SK-N-MC (cell line): ENCODE results near the gene CGREF1.

Experiments used
- DNase-seq: peaks from one replicate; pipeline ENCODE4 v3.0.0-alpha.2; 2011; ENCODE audit warnings: low read depth, low spot score
- H3K27ac ChIP-seq: fragments of 200-600 bp; sonication (generic); 2 replicates; pipeline ENCODE4 v1.5.1; 2016; ENCODE audit warnings: mixed run types
- H3K36me3 ChIP-seq: fragments of 200-600 bp; sonication (generic); 2 replicates; pipeline ENCODE4 v1.6.1; 2017; ENCODE audit warnings: antibody characterized with exemption, low read length, mixed read lengths; ENCODE audit not compliant: insufficient read depth
- H3K4me3 ChIP-seq: fragments of 200-600 bp; sonication (generic); 2 replicates; pipeline ENCODE4 v1.5.1; 2016
- H3K9ac ChIP-seq: fragments of 200-600 bp; sonication (generic); 2 replicates; pipeline ENCODE4 v1.8.0; 2017; ENCODE audit warnings: mixed run types, mixed read lengths; ENCODE audit not compliant: insufficient read length
- H3K9me3 ChIP-seq: fragments of 200-600 bp; sonication (generic); 2 replicates; pipeline ENCODE4 v1.6.1; 2017; ENCODE audit warnings: low read depth, mild to moderate bottlenecking, antibody characterized with exemption, low read length, moderate library complexity, mixed read lengths
- EZH2 ChIP-seq: fragments of 200-600 bp; sonication (generic); IDR thresholded peaks from one replicate; pipeline ENCODE4 v1.6.1; 2017; ENCODE audit warnings: antibody characterized with exemption
- FOXP2 ChIP-seq: optimal IDR thresholded peaks from 2 replicates; pipeline ENCODE3; 2011; ENCODE audit warnings: mild to moderate bottlenecking, moderate library complexity; ENCODE audit not compliant: insufficient read depth; ENCODE audit errors: extremely low read length, control extremely low read depth
- POLR2AphosphoS5 ChIP-seq: IDR thresholded peaks from 2 replicates; pipeline ENCODE4 v1.6.1; 2012; ENCODE audit warnings: mild to moderate bottlenecking, low read depth, low read length, borderline replicate concordance

The CGREF1 gene

DNA sequence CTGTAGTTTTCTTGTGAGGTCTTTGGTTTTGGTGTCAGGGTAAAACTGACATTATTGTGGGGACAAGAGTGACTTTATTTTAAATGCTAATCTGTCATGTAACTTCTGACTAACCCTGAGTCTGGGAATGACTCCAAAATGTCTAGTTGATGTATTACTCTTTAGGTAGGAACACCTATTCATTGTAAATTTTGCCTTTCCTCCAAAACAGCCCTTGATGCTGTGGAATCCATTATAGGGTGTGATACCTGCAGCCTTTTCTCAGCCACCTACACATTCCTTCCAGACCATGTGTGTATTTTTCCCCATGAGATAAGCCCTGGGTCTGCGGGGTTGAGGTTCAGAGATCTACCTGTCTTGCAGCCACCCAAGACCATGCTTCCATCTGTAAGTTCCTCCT lies 24.4 kb upstream of the CGREF1 start:
- Histone ChIP-seq H3K9ac (no peak overlapping the region), H3K9me3 (no peaks in the 10 kb centered on the region), H3K36me3 (no peaks in the 10 kb centered on the region), H3K4me3 (no peak overlapping the region), H3K27ac (no peak overlapping the region)
- no peak for TF ChIP-seq FOXP2
- TF ChIP-seq POLR2AphosphoS5: no peak
- TF ChIP-seq EZH2: no peak
- DNase-seq: no peak

DNA sequence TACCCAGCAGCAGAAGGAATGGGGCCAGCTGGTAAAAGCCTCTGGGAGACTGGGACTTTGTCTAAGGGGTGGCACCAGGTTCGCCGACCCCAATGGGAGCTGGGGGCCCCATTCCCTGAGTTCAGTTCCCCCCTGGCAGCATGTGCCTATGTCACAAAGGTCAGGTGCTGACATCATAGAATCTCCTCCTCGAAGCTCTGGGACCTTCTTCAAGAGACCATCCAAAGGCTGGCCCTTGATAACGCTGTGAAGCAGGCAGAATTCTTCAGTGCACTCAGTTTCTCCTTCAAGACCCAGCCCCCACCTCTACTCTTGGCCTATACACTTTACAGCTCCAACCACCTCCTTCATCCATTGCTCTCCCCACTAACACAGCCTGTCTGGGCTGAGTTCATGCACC lies 20.4 kb upstream of the CGREF1 start, which contains the start of gene PRR30:
PRR30 (minus strand) TSS at position 101 of the 400 bp plus-strand sequence. CDS start 1,081 bp downstream, outside the sequence.
- H3K36me3 ChIP-seq: no peaks in the 10 kb centered on the region
- TF ChIP-seq FOXP2 (no peak), EZH2 (no peak), POLR2AphosphoS5 (no peak)

DNA sequence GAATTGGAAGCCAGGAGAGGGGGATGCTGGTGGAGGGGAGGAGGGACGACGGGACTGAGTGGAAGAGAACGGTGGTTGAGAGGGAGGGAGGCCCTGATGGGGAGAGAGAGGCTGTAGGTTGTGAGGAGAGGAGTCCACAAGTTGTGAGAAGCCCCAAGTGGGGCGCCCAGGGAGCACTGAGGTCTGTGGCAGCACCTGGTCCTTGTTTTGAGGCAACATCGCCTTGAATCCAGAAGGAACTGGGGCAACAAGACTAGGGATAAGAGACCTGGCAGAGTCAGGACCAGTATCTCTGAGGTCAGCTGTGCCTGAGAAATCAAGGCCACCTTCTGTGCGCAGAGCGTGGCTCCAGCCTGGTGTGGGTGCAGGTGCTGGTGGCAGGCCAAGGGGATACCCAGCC lies 19.2 kb upstream of the CGREF1 start:
- Histone ChIP-seq H3K4me3 (no peak overlapping the region), H3K27ac (no peak overlapping the region), H3K9ac (no peak overlapping the region), H3K9me3 (no peaks in the 10 kb centered on the region), H3K36me3 (peaks cover 3% of the 10 kb centered on the region; the same call in 1 of the 2 replicates)
- DNase-seq: no peak
- TF ChIP-seq FOXP2: no peak
- no peak for TF ChIP-seq EZH2

More for the DNA sequence above, 20.4 kb upstream of the CGREF1 start, which contains the start of gene PRR30:
- Histone ChIP-seq H3K9me3 (no peaks in the 10 kb centered on the region), H3K4me3 (no peak within 1 kb of the TSS), H3K9ac (no peak within 1 kb of the TSS), H3K27ac (no peak within 1 kb of the TSS)
- DNase-seq: no peak

DNA sequence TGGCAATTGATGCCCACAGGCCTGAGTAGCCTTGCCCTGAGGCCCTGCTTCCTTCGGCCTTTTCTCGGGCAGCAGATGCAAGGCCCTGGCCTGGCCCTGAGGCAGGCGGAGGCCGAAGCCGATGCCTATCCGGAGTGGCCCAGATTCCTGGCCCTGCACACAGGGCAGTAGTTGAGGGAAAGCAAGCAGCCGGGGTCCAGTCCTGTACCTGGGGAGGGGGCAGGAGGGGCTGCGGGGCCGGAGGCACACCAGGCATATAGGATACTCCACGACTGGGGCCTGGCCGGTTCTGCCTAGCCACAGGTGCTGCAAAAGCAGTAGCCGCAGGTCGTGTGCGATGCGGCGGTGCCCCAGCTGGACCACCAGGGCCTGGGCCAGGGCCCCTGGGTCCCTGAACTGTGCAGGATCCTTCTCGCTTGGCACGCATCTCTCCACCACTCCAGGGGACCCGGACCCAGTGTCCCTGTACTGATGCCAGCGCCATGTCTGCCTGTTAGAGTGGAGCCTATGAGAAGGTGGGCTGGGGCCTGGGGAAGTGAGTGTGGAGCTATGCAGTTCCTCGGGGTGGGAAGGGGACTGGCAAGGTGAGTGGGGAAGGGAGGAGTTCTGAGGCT lies 18.5 kb upstream of the CGREF1 start:
- no peak for DNase-seq
- TF ChIP-seq EZH2 (no peak), FOXP2 (no peak), POLR2AphosphoS5 (no peak)
- H3K9ac ChIP-seq: no peak overlapping the region
- no peaks in the 10 kb centered on the region for H3K9me3 ChIP-seq
- no peak overlapping the region for H3K27ac ChIP-seq
- H3K4me3 ChIP-seq: no peak overlapping the region
- H3K36me3 ChIP-seq: peaks cover 10% of the 10 kb centered on the region

DNA sequence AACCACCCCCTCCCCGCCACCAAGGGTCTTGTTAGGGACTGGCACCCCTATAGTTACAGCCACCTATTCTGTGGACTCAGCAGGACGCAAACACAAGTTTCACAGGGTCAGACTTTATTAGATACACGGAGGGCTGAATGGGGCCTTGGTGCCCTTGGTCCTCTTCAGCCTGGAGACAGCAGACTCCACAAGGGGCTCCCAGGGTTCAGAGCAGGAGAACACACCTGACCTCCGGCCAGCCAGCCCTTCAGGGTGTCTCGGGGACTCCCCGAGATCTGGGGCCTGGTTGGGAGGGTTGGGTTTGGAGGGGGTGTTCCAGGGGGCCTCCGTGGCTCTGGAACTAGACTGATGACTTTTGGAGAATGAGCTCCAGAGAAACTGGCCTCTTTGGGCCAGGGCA lies 17.8 kb upstream of the CGREF1 start:
- Histone ChIP-seq H3K4me3 (no peak overlapping the region), H3K36me3 (peaks cover 16% of the 10 kb centered on the region), H3K9me3 (no peaks in the 10 kb centered on the region), H3K9ac (no peak overlapping the region), H3K27ac (no peak overlapping the region)
- DNase-seq: no peak
- TF ChIP-seq EZH2: no peak
- no peak for TF ChIP-seq FOXP2
- no peak for TF ChIP-seq POLR2AphosphoS5

DNA sequence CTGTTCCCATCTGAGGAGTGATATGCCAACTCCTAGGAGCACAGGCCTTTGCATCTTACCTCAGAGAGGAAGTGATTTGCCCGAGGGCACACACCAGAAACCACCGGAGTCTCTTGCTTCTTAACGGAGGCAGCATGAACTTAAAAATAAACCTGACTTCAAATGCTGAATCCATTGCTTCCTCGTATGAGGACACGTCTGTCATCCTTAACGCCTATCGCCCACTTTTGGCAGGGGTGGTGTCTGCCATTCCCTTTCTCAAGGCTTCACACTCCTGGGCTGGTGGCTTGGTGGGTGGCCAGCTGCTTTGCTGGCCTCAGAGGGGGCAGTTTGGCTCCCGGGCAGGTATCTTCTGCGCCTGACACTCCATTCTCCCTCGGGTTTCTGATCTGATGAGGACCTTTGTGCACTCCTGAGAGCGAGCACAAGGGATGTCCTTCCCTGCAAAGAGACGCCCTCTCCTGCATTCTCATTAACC lies 16.6 kb upstream of the CGREF1 start:
- no peak for TF ChIP-seq EZH2
- no peak overlapping the region for H3K4me3 ChIP-seq
- no peak for DNase-seq
- peaks cover 29% of the 10 kb centered on the region for H3K36me3 ChIP-seq
- H3K27ac ChIP-seq: no peak overlapping the region
- H3K9ac ChIP-seq: no peak overlapping the region
- H3K9me3 ChIP-seq: no peaks in the 10 kb centered on the region

DNA sequence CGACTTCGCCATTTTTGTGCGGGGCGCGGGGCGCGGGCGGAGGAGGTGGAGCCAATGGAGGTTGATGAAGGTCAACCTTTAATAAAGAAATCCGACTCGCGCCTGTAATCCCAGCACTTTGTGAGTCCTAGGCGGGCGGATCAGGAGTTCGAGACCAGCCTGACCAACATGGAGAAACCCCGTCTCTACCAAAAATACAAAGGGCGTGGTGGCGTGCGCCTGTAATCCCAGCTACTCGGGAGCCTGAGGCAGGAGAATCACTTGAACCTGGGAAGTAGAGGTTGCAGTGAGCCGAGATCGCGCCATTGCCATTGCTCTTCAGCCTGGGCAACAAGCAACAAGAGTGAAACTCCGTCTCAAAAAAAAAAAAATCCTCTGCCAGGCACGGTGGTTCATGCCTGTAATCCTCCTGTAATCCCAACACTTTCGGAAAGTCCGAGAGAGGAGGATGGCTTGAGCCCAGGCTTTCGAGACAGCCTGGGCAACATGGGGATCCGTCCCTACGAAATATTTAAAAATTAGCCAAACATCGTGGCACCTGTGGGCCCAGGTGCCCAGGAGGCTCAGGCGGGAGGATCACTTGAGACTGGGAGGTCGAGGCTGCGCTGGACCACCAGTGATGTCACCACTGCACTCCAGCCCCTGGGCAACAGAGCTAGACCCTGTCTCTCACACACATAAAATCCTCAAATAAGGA lies 16.0 kb upstream of the CGREF1 start:
- Histone ChIP-seq H3K27ac (peak overlapping the region; percentile 54; the same call in 1 of the 2 replicates), H3K9me3 (no peaks in the 10 kb centered on the region), H3K4me3 (peak overlapping the region; percentile 99), H3K9ac (no peak overlapping the region), H3K36me3 (peaks cover 35% of the 10 kb centered on the region)
- TF ChIP-seq EZH2 (no peak), FOXP2 (peak; percentile 2)
- DNase-seq: no peak

DNA sequence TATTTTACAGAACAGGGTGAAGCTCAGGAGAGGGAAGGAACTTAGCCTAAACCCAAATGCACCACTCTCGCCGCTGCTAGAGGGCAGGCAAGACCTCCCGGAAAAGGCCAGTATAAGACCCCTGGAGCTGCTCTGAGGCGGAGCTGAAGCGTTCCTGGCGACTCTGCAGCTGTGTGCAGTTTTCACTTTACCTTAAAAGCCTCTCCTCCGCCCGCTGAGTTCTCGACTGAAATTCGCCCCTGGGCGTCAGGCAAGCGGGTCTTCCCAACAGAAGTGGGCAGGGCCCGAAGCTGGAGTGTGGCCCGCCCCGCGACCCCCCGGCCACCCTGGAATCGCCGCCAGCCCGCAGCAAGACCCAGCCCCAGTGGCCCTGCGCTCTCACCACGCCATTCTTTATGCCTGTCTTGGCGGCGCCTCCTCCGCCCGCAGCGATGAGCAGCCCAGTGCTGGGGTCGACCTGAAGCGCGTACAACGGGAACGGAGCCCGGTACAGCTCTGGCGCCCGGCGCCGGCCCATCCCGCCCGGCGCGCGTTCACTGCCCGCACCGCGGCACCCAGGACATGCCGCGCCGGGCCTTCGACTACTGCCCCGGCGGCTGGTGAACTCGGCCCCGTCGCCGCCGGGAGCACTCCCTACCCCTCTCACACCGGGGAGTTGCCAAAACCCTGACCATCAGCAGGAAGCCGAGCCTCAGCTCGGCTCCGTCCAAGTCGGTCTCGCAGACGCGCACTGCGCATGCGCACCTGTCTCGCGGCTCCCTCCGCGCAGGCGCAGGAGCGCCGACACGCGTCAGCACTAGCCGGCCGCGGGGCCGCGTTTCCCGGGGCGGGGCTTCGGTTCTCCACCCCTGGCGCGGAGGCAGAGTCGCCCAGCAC lies 15.2 kb upstream of the CGREF1 start, which contains the start of gene PREB:
PREB (minus strand) TSS at position 732 of the 876 bp plus-strand sequence; CDS start at position 517, 215 bp downstream.
- H3K36me3 ChIP-seq: peaks cover 36% of the 10 kb centered on the region
- peak within 1 kb of the TSS; percentile 99 for H3K4me3 ChIP-seq
- TF ChIP-seq POLR2AphosphoS5: peak; percentile 88
- no peak for TF ChIP-seq EZH2
- TF ChIP-seq FOXP2: peak; percentile 75

More for the DNA sequence above, 15.2 kb upstream of the CGREF1 start, which contains the start of gene PREB:
- peak within 1 kb of the TSS; percentile 54; the same call in 1 of the 2 replicates for H3K27ac ChIP-seq
- DNase-seq: peak; percentile 48
- peak within 1 kb of the TSS; percentile 96 for H3K9ac ChIP-seq
- H3K9me3 ChIP-seq: no peaks in the 10 kb centered on the region
